ENCODE measurements around the gene ALPI.
A peak's percentile ranks its signal among the peaks of the same experiment; 100 is the strongest.

The ALPI gene

GRCh38 chr2:232415736-232416520 lies 40.0 kb upstream of the ALPI start:
- Histone ChIP-seq H3K4me3 (ENCODE audit: low read depth, low read length) (no peak overlapping the region), H3K36me3 (ENCODE audit: control insufficient read depth, insufficient read depth, low read length) (peaks cover 52% of the 10 kb centered on the region), H3K27ac (ENCODE audit: low read depth, low read length) (no peak overlapping the region), H3K4me1 (ENCODE audit: control insufficient read depth, insufficient read depth, low read length) (peaks cover 11% of the 10 kb centered on the region), H3K9me3 (ENCODE audit: control insufficient read depth, insufficient read depth, low read depth, low read length) (no peaks in the 10 kb centered on the region), H3K9ac (ENCODE audit: low read length) (no peak overlapping the region), H3K27me3 (ENCODE audit: control insufficient read depth, insufficient read depth, low read length) (peaks cover 51% of the 10 kb centered on the region)

- H3K36me3 ChIP-seq (ENCODE audit: control insufficient read depth, insufficient read depth, low read length) = peaks cover 52% of the 10 kb centered on the region
- H3K4me3 ChIP-seq (ENCODE audit: low read depth, low read length) = no peak overlapping the region
These were observed 39.2 kb upstream of the ALPI start for GRCh38 chr2:232416521-232417470.

GRCh38 chr2:232417489-232417888 lies 38.5 kb upstream of the ALPI start:
- no peak overlapping the region for H3K27ac ChIP-seq (ENCODE audit: low read depth, low read length)
- no peak overlapping the region for H3K4me3 ChIP-seq (ENCODE audit: low read depth, low read length)
- H3K27me3 ChIP-seq (ENCODE audit: control insufficient read depth, insufficient read depth, low read length) = peaks cover 67% of the 10 kb centered on the region
- H3K4me1 ChIP-seq (ENCODE audit: control insufficient read depth, insufficient read depth, low read length) = peaks cover 23% of the 10 kb centered on the region
- no peak overlapping the region for H3K9ac ChIP-seq (ENCODE audit: low read length)
- H3K9me3 ChIP-seq (ENCODE audit: control insufficient read depth, insufficient read depth, low read depth, low read length) = no peaks in the 10 kb centered on the region
- H3K36me3 ChIP-seq (ENCODE audit: control insufficient read depth, insufficient read depth, low read length) = peaks cover 52% of the 10 kb centered on the region

More at GRCh38 chr2:232416521-232417470, 39.2 kb upstream of the ALPI start:
- H3K4me1 ChIP-seq (ENCODE audit: control insufficient read depth, insufficient read depth, low read length) = peaks cover 16% of the 10 kb centered on the region
- no peak overlapping the region for H3K9ac ChIP-seq (ENCODE audit: low read length)
- H3K27me3 ChIP-seq (ENCODE audit: control insufficient read depth, insufficient read depth, low read length) = peaks cover 60% of the 10 kb centered on the region
- no peak overlapping the region for H3K27ac ChIP-seq (ENCODE audit: low read depth, low read length)
- H3K9me3 ChIP-seq (ENCODE audit: control insufficient read depth, insufficient read depth, low read depth, low read length) = no peaks in the 10 kb centered on the region

GRCh38 chr2:232418056-232418455 lies 37.9 kb upstream of the ALPI start:
- H3K9me3 ChIP-seq (ENCODE audit: control insufficient read depth, insufficient read depth, low read depth, low read length) = no peaks in the 10 kb centered on the region
- peaks cover 27% of the 10 kb centered on the region for H3K4me1 ChIP-seq (ENCODE audit: control insufficient read depth, insufficient read depth, low read length)
- peak overlapping the region; percentile 95 for H3K9ac ChIP-seq (ENCODE audit: low read length)
- H3K27me3 ChIP-seq (ENCODE audit: control insufficient read depth, insufficient read depth, low read length) = peaks cover 68% of the 10 kb centered on the region
- peaks cover 47% of the 10 kb centered on the region for H3K36me3 ChIP-seq (ENCODE audit: control insufficient read depth, insufficient read depth, low read length)
- no peak overlapping the region for H3K27ac ChIP-seq (ENCODE audit: low read depth, low read length)
- H3K4me3 ChIP-seq (ENCODE audit: low read depth, low read length) = peak overlapping the region; percentile 82

GRCh38 chr2:232418466-232419244 lies 37.3 kb upstream of the ALPI start:
- Histone ChIP-seq H3K27ac (ENCODE audit: low read depth, low read length) (peak overlapping the region; percentile 59), H3K36me3 (ENCODE audit: control insufficient read depth, insufficient read depth, low read length) (peaks cover 43% of the 10 kb centered on the region), H3K4me1 (ENCODE audit: control insufficient read depth, insufficient read depth, low read length) (peaks cover 27% of the 10 kb centered on the region), H3K27me3 (ENCODE audit: control insufficient read depth, insufficient read depth, low read length) (peaks cover 68% of the 10 kb centered on the region), H3K9me3 (ENCODE audit: control insufficient read depth, insufficient read depth, low read depth, low read length) (no peaks in the 10 kb centered on the region), H3K9ac (ENCODE audit: low read length) (peak overlapping the region; percentile 95), H3K4me3 (ENCODE audit: low read depth, low read length) (peak overlapping the region; percentile 82)

- peaks cover 75% of the 10 kb centered on the region for H3K27me3 ChIP-seq (ENCODE audit: control insufficient read depth, insufficient read depth, low read length)
- H3K4me3 ChIP-seq (ENCODE audit: low read depth, low read length) = peak overlapping the region; percentile 82
- H3K9ac ChIP-seq (ENCODE audit: low read length) = peak overlapping the region; percentile 95
These were observed 36.5 kb upstream of the ALPI start for GRCh38 chr2:232419245-232420072.

GRCh38 chr2:232420073-232420454 lies 35.9 kb upstream of the ALPI start:
- peaks cover 43% of the 10 kb centered on the region for H3K36me3 ChIP-seq (ENCODE audit: control insufficient read depth, insufficient read depth, low read length)
- H3K4me3 ChIP-seq (ENCODE audit: low read depth, low read length) = peak overlapping the region; percentile 82
- H3K9me3 ChIP-seq (ENCODE audit: control insufficient read depth, insufficient read depth, low read depth, low read length) = no peaks in the 10 kb centered on the region
- peak overlapping the region; percentile 77; the same call in 1 of the 2 replicates for H3K27ac ChIP-seq (ENCODE audit: low read depth, low read length)
- H3K27me3 ChIP-seq (ENCODE audit: control insufficient read depth, insufficient read depth, low read length) = peaks cover 75% of the 10 kb centered on the region
- peak overlapping the region; percentile 95 for H3K9ac ChIP-seq (ENCODE audit: low read length)
- peaks cover 39% of the 10 kb centered on the region for H3K4me1 ChIP-seq (ENCODE audit: control insufficient read depth, insufficient read depth, low read length)

More at GRCh38 chr2:232419245-232420072, 36.5 kb upstream of the ALPI start:
- H3K36me3 ChIP-seq (ENCODE audit: control insufficient read depth, insufficient read depth, low read length) = peaks cover 43% of the 10 kb centered on the region
- H3K9me3 ChIP-seq (ENCODE audit: control insufficient read depth, insufficient read depth, low read depth, low read length) = no peaks in the 10 kb centered on the region
- H3K4me1 ChIP-seq (ENCODE audit: control insufficient read depth, insufficient read depth, low read length) = peaks cover 35% of the 10 kb centered on the region
- H3K27ac ChIP-seq (ENCODE audit: low read depth, low read length) = peak overlapping the region; percentile 59

GRCh38 chr2:232420463-232421188 lies 35.3 kb upstream of the ALPI start:
- no peaks in the 10 kb centered on the region for H3K9me3 ChIP-seq (ENCODE audit: control insufficient read depth, insufficient read depth, low read depth, low read length)
- peak overlapping the region; percentile 95 for H3K9ac ChIP-seq (ENCODE audit: low read length)
- peaks cover 45% of the 10 kb centered on the region for H3K4me1 ChIP-seq (ENCODE audit: control insufficient read depth, insufficient read depth, low read length)
- H3K27ac ChIP-seq (ENCODE audit: low read depth, low read length) = peak overlapping the region; percentile 77; the same call in 1 of the 2 replicates
- H3K27me3 ChIP-seq (ENCODE audit: control insufficient read depth, insufficient read depth, low read length) = peaks cover 74% of the 10 kb centered on the region
- peaks cover 37% of the 10 kb centered on the region for H3K36me3 ChIP-seq (ENCODE audit: control insufficient read depth, insufficient read depth, low read length)
- peak overlapping the region; percentile 82 for H3K4me3 ChIP-seq (ENCODE audit: low read depth, low read length)

GRCh38 chr2:232421189-232421785 lies 34.7 kb upstream of the ALPI start:
- Histone ChIP-seq H3K36me3 (ENCODE audit: control insufficient read depth, insufficient read depth, low read length) (peaks cover 31% of the 10 kb centered on the region), H3K4me1 (ENCODE audit: control insufficient read depth, insufficient read depth, low read length) (peaks cover 50% of the 10 kb centered on the region), H3K4me3 (ENCODE audit: low read depth, low read length) (peak overlapping the region; percentile 82), H3K9me3 (ENCODE audit: control insufficient read depth, insufficient read depth, low read depth, low read length) (no peaks in the 10 kb centered on the region), H3K27me3 (ENCODE audit: control insufficient read depth, insufficient read depth, low read length) (peaks cover 69% of the 10 kb centered on the region), H3K9ac (ENCODE audit: low read length) (peak overlapping the region; percentile 95), H3K27ac (ENCODE audit: low read depth, low read length) (peak overlapping the region; percentile 77; the same call in 1 of the 2 replicates)
